SK-N-MC (cell line): Measurements from ENCODE around the gene HDGF.
"Not testable (repeated sequence)": the region's sequence is repeated elsewhere in the genome, so short reads cannot be mapped to it uniquely, and the experiment has no call there.

Source experiments
- DNase-seq: peaks from one replicate; pipeline ENCODE4 v3.0.0-alpha.2; 2011; ENCODE audit warnings: low read depth, low spot score
- H3K27ac ChIP-seq: fragments of 200-600 bp; sonication (generic); 2 replicates; pipeline ENCODE4 v1.5.1; 2016; ENCODE audit warnings: mixed run types
- H3K36me3 ChIP-seq: fragments of 200-600 bp; sonication (generic); 2 replicates; pipeline ENCODE4 v1.6.1; 2017; ENCODE audit warnings: antibody characterized with exemption, low read length, mixed read lengths; ENCODE audit not compliant: insufficient read depth
- H3K4me3 ChIP-seq: fragments of 200-600 bp; sonication (generic); 2 replicates; pipeline ENCODE4 v1.5.1; 2016
- H3K9ac ChIP-seq: fragments of 200-600 bp; sonication (generic); 2 replicates; pipeline ENCODE4 v1.8.0; 2017; ENCODE audit warnings: mixed run types, mixed read lengths; ENCODE audit not compliant: insufficient read length
- H3K9me3 ChIP-seq: fragments of 200-600 bp; sonication (generic); 2 replicates; pipeline ENCODE4 v1.6.1; 2017; ENCODE audit warnings: low read depth, mild to moderate bottlenecking, antibody characterized with exemption, low read length, moderate library complexity, mixed read lengths
- EZH2 ChIP-seq: fragments of 200-600 bp; sonication (generic); IDR thresholded peaks from one replicate; pipeline ENCODE4 v1.6.1; 2017; ENCODE audit warnings: antibody characterized with exemption
- FOXP2 ChIP-seq: optimal IDR thresholded peaks from 2 replicates; pipeline ENCODE3; 2011; ENCODE audit warnings: mild to moderate bottlenecking, moderate library complexity; ENCODE audit not compliant: insufficient read depth; ENCODE audit errors: extremely low read length, control extremely low read depth
- POLR2AphosphoS5 ChIP-seq: IDR thresholded peaks from 2 replicates; pipeline ENCODE4 v1.6.1; 2012; ENCODE audit warnings: mild to moderate bottlenecking, low read depth, low read length, borderline replicate concordance

Gene HDGF

DNA sequence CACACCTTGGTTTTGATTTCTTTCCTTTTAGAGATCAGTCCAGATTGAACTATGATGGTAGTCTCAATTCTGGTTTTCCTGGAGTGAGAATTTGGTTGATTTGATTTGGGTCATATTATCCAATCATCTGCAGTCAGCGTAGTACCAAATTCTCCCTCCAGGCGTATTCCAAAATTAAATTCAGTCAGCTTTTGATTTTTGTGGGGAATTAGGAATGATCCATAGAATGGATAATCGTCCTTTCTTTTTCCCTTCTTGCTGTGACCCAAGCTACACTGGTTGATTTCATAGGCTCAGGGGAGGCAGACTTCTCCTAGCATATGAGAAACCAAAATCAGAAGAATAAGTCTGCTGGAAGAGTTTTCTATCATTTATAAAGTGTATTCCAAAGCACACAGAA is 20.7 kb upstream of the HDGF start:
- DNase-seq: no peak
- Histone ChIP-seq H3K36me3 (peaks cover 37% of the 10 kb centered on the region), H3K9ac (peak overlapping the region; percentile 52), H3K9me3 (no peaks in the 10 kb centered on the region), H3K27ac (peak overlapping the region; percentile 52; the same call in 1 of the 2 replicates), H3K4me3 (no peak overlapping the region)
- TF ChIP-seq FOXP2: no peak
- TF ChIP-seq POLR2AphosphoS5: no peak
- no peak for TF ChIP-seq EZH2

DNA sequence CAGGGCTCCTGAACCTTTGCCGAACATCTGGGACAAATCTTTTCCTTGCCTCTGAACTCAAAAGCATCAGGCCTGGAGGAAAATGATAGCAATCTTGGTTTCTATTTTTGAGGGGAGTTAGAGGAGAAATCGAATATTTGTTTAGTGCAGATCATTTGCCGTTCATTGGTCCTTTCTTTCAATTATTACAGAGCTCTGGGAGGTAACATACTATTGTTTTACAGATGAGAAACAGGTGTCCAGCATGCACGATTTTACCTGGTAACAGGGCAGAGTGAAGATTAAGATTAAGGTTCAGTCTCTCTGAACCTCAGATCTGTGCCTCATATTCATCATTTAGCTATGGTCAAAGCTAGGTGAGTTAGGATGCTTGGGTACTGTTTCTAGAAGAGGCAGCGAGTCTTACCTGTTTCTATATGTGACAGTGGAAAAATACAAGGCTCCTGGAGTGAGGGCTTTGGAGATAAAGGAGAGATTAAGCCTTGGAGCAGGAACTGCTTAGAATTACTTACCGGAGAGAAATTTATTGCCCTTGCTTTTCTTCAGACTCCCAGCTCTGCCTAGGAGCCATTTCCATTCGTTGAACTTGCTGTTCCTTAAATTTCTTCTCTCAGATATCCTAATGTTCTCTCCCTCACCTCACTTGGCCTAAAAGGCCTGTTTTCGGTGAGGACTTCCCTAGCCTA is 17.3 kb upstream of the HDGF start:
- Histone ChIP-seq H3K9me3 (no peaks in the 10 kb centered on the region), H3K27ac (no peak overlapping the region), H3K36me3 (peaks cover 36% of the 10 kb centered on the region), H3K9ac (peak overlapping the region; percentile 98), H3K4me3 (peak overlapping the region; percentile 84)
- no peak for TF ChIP-seq FOXP2
- no peak for TF ChIP-seq EZH2
- no peak for TF ChIP-seq POLR2AphosphoS5
- no peak for DNase-seq

DNA sequence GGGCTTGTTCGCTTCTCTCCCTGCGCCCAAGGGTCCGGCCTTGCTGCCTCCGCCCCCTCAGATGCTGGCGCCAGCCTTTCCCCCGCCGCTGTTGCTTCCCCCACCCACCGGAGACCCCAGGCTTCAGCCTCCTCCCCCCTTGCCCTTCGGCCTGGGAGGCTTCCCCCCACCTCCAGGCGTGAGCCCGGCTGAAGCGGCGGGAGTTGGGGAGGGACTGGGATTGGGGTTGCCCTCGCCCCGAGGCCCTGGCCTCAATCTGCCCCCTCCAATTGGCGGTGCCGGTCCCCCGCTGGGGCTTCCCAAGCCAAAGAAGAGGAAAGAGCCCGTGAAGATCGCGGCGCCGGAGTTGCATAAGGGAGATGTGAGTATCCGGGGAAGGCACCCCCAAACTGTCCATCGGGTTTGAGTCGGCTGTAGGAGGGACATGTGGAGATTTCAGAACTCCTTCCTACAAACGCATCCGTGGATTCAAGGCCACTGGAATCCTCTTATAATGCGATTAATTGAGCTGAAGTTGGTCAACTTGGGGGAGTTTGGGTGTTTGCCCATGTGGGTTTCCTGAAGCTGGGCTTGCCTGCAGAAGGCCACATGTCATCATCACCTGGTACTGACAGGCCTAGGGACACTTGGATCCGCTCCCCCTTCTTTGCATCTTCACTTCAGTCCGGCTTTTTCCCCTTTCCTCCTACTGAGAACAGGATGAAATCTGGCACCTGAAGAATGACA is 16.6 kb upstream of the HDGF start:
- DNase-seq: no peak
- TF ChIP-seq EZH2 (no peak), FOXP2 (no peak), POLR2AphosphoS5 (no peak)
- Histone ChIP-seq H3K36me3 (peaks cover 28% of the 10 kb centered on the region), H3K9ac (peak overlapping the region; percentile 98), H3K9me3 (no peaks in the 10 kb centered on the region), H3K4me3 (peak overlapping the region; percentile 84), H3K27ac (peak overlapping the region; percentile 86)

DNA sequence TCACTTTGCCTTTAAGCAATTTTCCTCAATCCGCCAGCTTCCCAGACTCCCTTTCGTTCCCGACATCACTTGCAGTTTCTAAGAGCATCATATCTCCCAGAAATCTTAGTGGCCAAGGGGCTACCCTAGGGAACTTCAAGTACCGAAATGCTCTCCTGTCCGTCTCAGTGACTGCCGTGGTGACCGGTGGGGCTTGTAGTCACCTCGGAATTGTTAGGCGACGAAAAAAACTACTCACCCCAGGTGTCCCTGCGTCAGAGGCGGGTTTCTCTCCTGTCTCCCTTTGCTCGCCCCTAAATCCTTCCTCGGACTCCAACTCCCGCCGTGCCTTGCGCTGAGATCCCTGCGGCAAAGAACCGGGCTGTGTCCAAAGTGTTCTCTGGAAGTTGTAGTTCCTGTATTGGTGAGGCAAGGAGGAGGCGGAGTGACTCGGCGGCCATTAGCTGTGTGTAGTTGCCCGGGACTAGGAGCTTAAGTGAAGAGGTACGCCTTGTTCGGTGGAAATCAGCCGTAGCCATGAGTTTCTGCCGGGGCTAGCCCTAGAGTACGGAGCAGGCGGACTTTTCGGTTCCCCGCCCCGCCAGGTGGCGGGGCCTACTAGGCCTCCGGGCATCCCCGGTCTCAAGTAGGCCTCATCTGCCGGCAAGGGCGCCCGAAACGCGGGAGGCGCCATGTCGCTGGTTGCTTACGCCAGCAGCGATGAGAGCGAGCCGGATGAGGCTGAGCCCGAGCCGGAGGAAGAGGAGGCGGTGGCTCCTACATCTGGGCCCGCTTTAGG is 15.8 kb upstream of the HDGF start, which contains the start of gene PRCC:
PRCC (plus strand) TSS at position 435 of the 778 bp plus-strand sequence; CDS start at position 672, 237 bp downstream.
- Histone ChIP-seq H3K4me3 (peak within 1 kb of the TSS; percentile 84), H3K9ac (peak within 1 kb of the TSS; percentile 98)

DNA sequence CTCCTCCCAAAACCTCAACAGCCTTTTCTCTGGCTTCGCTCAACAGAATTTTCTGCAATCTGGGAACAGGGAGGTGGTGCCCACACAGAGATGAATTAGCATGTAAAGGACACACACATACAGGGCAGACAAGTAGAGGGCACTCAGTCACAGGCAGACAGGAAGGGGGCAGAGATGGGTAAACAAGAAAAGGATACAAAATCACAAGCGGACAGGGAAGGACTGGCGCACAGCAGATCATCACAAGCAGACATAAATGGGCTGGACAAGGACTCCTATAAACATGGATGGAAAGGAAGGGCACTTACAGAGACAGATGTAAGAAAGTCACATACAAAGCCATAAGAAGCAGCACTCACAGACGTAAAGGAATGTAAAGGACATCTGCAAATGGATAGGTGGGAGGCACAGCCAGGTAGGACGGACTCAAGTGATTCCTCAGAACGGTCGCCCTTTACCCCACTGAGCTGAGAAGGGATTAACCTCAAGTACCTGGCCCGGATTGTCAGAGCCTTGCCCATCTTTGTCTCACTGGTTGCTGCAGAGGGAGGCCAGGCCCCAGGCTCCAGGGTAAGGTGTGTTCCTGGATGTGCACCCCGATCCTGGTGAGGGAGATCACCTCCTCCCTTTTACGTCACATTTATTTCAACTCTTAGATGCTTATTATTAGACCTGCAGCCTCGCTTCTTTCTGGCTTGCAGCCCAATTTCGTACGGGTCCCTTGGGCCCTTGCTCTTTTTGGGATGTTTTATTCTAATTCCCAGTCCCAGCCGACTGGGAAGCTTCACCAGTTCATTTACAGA is 15.0 kb upstream of the HDGF start:
- Histone ChIP-seq H3K27ac (peak overlapping the region; percentile 86), H3K9me3 (no peaks in the 10 kb centered on the region), H3K4me3 (peak overlapping the region; percentile 84), H3K36me3 (peaks cover 18% of the 10 kb centered on the region), H3K9ac (peak overlapping the region; percentile 98)
- no peak for TF ChIP-seq EZH2
- TF ChIP-seq FOXP2: no peak
- TF ChIP-seq POLR2AphosphoS5: no peak
- DNase-seq: no peak

More for the DNA sequence above, 15.8 kb upstream of the HDGF start, which contains the start of gene PRCC:
- TF ChIP-seq POLR2AphosphoS5 (peak; percentile 63), EZH2 (no peak), FOXP2 (peak; percentile 69)
- H3K27ac ChIP-seq: peak within 1 kb of the TSS; percentile 86
- peak; percentile 100 for DNase-seq
- H3K9me3 ChIP-seq: no peaks in the 10 kb centered on the region
- peaks cover 21% of the 10 kb centered on the region for H3K36me3 ChIP-seq

DNA sequence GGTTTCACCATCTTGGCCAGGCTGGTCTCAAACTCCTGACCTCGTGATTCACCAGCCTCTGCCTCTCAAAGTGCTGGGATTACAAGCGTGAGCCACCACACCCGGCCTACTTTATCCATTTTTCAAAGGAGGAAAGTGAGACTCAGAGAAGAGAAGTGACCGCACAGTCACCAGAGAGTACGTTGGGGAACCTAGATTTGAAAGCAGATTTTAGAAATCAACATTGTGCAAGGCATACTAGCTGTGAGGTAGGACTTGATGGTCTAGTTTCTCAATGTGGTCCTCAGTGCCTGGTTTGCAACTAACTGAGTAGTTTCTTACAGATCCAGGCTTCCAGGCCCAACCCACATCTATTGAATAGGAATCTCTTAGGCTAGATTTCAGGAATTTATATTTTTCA is 14.2 kb upstream of the HDGF start:
- DNase-seq: no peak
- Histone ChIP-seq H3K27ac (no peak overlapping the region), H3K36me3 (peaks cover 10% of the 10 kb centered on the region), H3K9ac (peak overlapping the region; percentile 98), H3K9me3 (no peaks in the 10 kb centered on the region), H3K4me3 (no peak overlapping the region)
- TF ChIP-seq EZH2: no peak
- TF ChIP-seq POLR2AphosphoS5: no peak
- TF ChIP-seq FOXP2: no peak

DNA sequence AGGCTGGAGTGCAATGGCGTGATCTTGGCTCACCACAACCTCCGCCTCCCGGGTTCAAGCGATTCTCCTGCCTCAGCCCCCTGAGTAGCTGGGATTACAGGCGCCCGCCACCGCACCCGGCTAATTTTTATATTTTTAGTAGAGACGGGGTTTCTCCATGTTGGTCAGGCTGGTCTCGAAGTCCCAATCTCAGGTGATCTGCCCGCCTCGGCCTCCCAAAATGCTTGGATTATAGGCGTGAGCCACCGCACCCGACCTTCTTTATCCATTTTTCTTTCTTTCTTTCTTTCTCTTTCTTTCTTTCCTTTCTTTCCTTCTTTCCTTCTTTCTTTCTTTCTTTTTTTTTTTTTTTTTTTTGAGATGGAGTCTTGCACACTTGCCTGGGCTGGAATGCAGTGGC is 13.7 kb upstream of the HDGF start:
- not testable (repeated sequence) for H3K4me3 ChIP-seq, DNase-seq, H3K27ac ChIP-seq, H3K9me3 ChIP-seq, H3K36me3 ChIP-seq, H3K9ac ChIP-seq
